H1 (cell line): ENCODE measurements around the gene WLS. TPM values are rescaled to one million over a fixed set of nuclear protein-coding genes. Genes with fewer than 3 reads are reported as not detected.

Source experiments
- CTCF ChIA-PET: fragments of 300-600 bp; sonication (Branson Sonifier 250); formaldehyde crosslinking; loops from one replicate; lab custom pipeline; 2021; ENCODE audit not compliant: partially characterized antibody; lab: Charles Lee
- POLR2A ChIA-PET: fragments of 300-600 bp; sonication (Branson Sonifier 250); formaldehyde crosslinking; loops from one replicate; lab custom pipeline; 2021; ENCODE audit warnings: inconsistent platforms; ENCODE audit not compliant: partially characterized antibody; lab: Charles Lee
- DNase-seq, 2 experiments: peaks; one replicate each; pipeline versions ENCODE4 v3.0.0 to v3.0.0-alpha.2; 2010 to 2022; ENCODE audit warnings: low spot score in 2 of 2, low read depth in 1 of 2, mixed read lengths in 1 of 2
- FAIRE-seq: peaks from 2 replicates; lab custom pipeline; 2011; peaks lifted over from hg19 to GRCh38; lab: Jason Lieb, UNC
- H2AFZ ChIP-seq: 2 replicates; pipeline ENCODE4 v1.8.1; 2012; ENCODE audit warnings: low read length, inconsistent platforms
- H2AK5ac ChIP-seq: 2 replicates; pipeline ENCODE4 v1.6.1; 2013; ENCODE audit warnings: low read depth, low read length
- H2BK120ac ChIP-seq: replicated peaks from 2 replicates; pipeline ENCODE3; 2013; ENCODE audit warnings: low read depth, low read length, inconsistent platforms
- H2BK12ac ChIP-seq: 2 replicates; pipeline ENCODE4 v1.6.1; 2013; ENCODE audit warnings: low read depth, low read length
- H2BK15ac ChIP-seq: 2 replicates; pipeline ENCODE4 v1.6.1; 2013; ENCODE audit warnings: low read length
- H2BK20ac ChIP-seq: 2 replicates; pipeline ENCODE4 v1.6.1; 2013; ENCODE audit warnings: low read length
- H2BK5ac ChIP-seq: 2 replicates; pipeline ENCODE4 v1.6.1; 2013; ENCODE audit warnings: low read depth, low read length
- H3K14ac ChIP-seq: 2 replicates; pipeline ENCODE4 v1.6.1; 2013; ENCODE audit warnings: inconsistent platforms; ENCODE audit not compliant: insufficient read length
- H3K18ac ChIP-seq: 2 replicates; pipeline ENCODE4 v1.6.1; 2013; ENCODE audit warnings: low read length; ENCODE audit errors: extremely low read depth
- H3K23ac ChIP-seq: 2 replicates; pipeline ENCODE4 v1.6.1; 2013; ENCODE audit warnings: inconsistent platforms; ENCODE audit not compliant: insufficient read length
- H3K23me2 ChIP-seq: 2 replicates; pipeline ENCODE4 v1.6.1; 2013; ENCODE audit warnings: low read depth, low read length
- H3K27ac ChIP-seq: 2 replicates; pipeline ENCODE4 v1.6.1; 2011; ENCODE audit warnings: low read depth, low read length, inconsistent platforms
- H3K27me3 ChIP-seq, 4 experiments: replicated peaks in 1 of 4; 1 replicate in 1 of 4; 2 replicates in 3 of 4; pipeline versions ENCODE4 v1.6.1 to v1.8.1; 2011 to 2013; ENCODE audit warnings: low read length in 3 of 4, mild to moderate bottlenecking in 3 of 4, inconsistent platforms in 2 of 4, mixed read lengths in 2 of 4, moderate library complexity in 1 of 4; ENCODE audit not compliant: control insufficient read depth in 3 of 4, insufficient read depth in 3 of 4; ENCODE audit errors: extremely low read depth in 1 of 4
- H3K36me3 ChIP-seq, 4 experiments: 2 replicates each; pipeline versions ENCODE4 v1.6.1 to v1.8.1; 2011 to 2013; ENCODE audit warnings: mild to moderate bottlenecking in 4 of 4, low read length in 3 of 4, moderate library complexity in 2 of 4, control low read depth in 1 of 4, inconsistent platforms in 1 of 4; ENCODE audit not compliant: insufficient read depth in 4 of 4, control insufficient read depth in 2 of 4
- H3K4ac ChIP-seq: replicated peaks from 2 replicates; pipeline ENCODE3; 2013; ENCODE audit warnings: low read length, low read depth, mixed read lengths, inconsistent platforms; ENCODE audit not compliant: insufficient read length
- H3K4me1 ChIP-seq, 4 experiments: replicated peaks in 1 of 4; 1 replicate in 1 of 4; 2 replicates in 3 of 4; pipeline versions ENCODE4 v1.6.1 to v1.8.1; 2011 to 2013; ENCODE audit warnings: low read length in 3 of 4, inconsistent platforms in 2 of 4, mixed read lengths in 1 of 4; ENCODE audit not compliant: insufficient read depth in 4 of 4, control insufficient read depth in 3 of 4
- H3K4me2 ChIP-seq, 2 experiments: 2 replicates each; pipeline versions ENCODE4 v1.6.1 to v1.8.1; 2011 to 2013; ENCODE audit warnings: low read depth in 2 of 2, low read length in 2 of 2, control low read depth in 1 of 2, inconsistent platforms in 1 of 2, mild to moderate bottlenecking in 1 of 2; ENCODE audit not compliant: insufficient read depth in 1 of 2
- H3K4me3 ChIP-seq, 4 experiments: fragments of 200-600, 300-600 bp in 1 of 4; sonication (generic), shearing (Covaris generic), sonication (Bioruptor Twin) in 1 of 4; 2 replicates each; pipeline versions ENCODE4 v1.5.1 to v1.8.1; 2011 to 2016; ENCODE audit warnings: low read length in 4 of 4, low read depth in 3 of 4, control low read depth in 2 of 4, inconsistent platforms in 2 of 4, mild to moderate bottlenecking in 2 of 4, mixed read lengths in 1 of 4, moderate library complexity in 1 of 4; ENCODE audit not compliant: insufficient read depth in 2 of 4; ENCODE audit errors: extremely low read depth in 1 of 4
- H3K56ac ChIP-seq: replicated peaks from 2 replicates; pipeline ENCODE3; 2013; ENCODE audit warnings: low read depth, mild to moderate bottlenecking, mixed read lengths, low read length, inconsistent platforms; ENCODE audit not compliant: insufficient read length
- H3K79me1 ChIP-seq: 2 replicates; pipeline ENCODE4 v1.6.1; 2013; ENCODE audit warnings: low read depth, low read length, control low read depth
- H3K79me2 ChIP-seq, 2 experiments: 2 replicates each; pipeline versions ENCODE4 v1.6.1 to v1.8.1; 2012 to 2013; ENCODE audit warnings: low read length in 2 of 2, mild to moderate bottlenecking in 2 of 2, inconsistent platforms in 1 of 2; ENCODE audit not compliant: insufficient read depth in 2 of 2, control insufficient read depth in 1 of 2
- H3K9ac ChIP-seq, 4 experiments: replicated peaks in 1 of 4; 1 replicate in 1 of 4; 2 replicates in 3 of 4; pipeline versions ENCODE4 v1.6.1 to v1.8.1; 2011 to 2013; ENCODE audit warnings: low read depth in 3 of 4, low read length in 3 of 4, control low read depth in 2 of 4, mild to moderate bottlenecking in 2 of 4, moderate library complexity in 2 of 4, inconsistent platforms in 1 of 4; ENCODE audit errors: extremely low read depth in 1 of 4
- H3K9me3 ChIP-seq, 2 experiments: 2 replicates each; pipeline versions ENCODE4 v1.6.1 to v1.8.1; 2012 to 2013; ENCODE audit warnings: mild to moderate bottlenecking in 2 of 2, moderate library complexity in 2 of 2, control low read depth in 1 of 2, inconsistent platforms in 1 of 2, low read depth in 1 of 2, low read length in 1 of 2, mixed read lengths in 1 of 2; ENCODE audit not compliant: insufficient read depth in 2 of 2
- H4K20me1 ChIP-seq, 2 experiments: replicated peaks in 1 of 2; 2 replicates each; pipeline versions ENCODE3 to v1.8.1; 2011 to 2013; ENCODE audit warnings: inconsistent platforms in 2 of 2, low read length in 2 of 2, mild to moderate bottlenecking in 1 of 2; ENCODE audit not compliant: insufficient read depth in 2 of 2, control insufficient read depth in 1 of 2
- H4K5ac ChIP-seq: 2 replicates; pipeline ENCODE4 v1.6.1; 2013; ENCODE audit warnings: low read length, low read depth, mixed read lengths, inconsistent platforms; ENCODE audit not compliant: insufficient read length
- H4K8ac ChIP-seq: 2 replicates; pipeline ENCODE4 v1.8.0; 2013; ENCODE audit warnings: mild to moderate bottlenecking, moderate library complexity, low read length, inconsistent platforms; ENCODE audit not compliant: insufficient read depth; ENCODE audit errors: extremely low read depth
- H4K91ac ChIP-seq: replicated peaks from 2 replicates; pipeline ENCODE3; 2013; ENCODE audit warnings: low read length, mixed read lengths, inconsistent platforms; ENCODE audit not compliant: insufficient read length
- ATF3 ChIP-seq: IDR thresholded peaks from 2 replicates; pipeline ENCODE4 v1.6.1; 2011; ENCODE audit warnings: low read depth, mild to moderate bottlenecking, low read length; ENCODE audit not compliant: insufficient read depth
- BACH1 ChIP-seq: IDR thresholded peaks from 2 replicates; pipeline ENCODE4 v1.6.1; 2012; ENCODE audit warnings: low read length, improper control_type of control experiment
- POLR2A ChIP-seq, 2 experiments: IDR thresholded peaks; 1 replicate in 1 of 2; 2 replicates in 1 of 2; pipeline ENCODE4 v1.6.1; 2011; ENCODE audit warnings: low read depth in 2 of 2, low read length in 2 of 2, mild to moderate bottlenecking in 2 of 2; ENCODE audit errors: control extremely low read depth in 1 of 2
- SIRT6 ChIP-seq: IDR thresholded peaks from one replicate; pipeline ENCODE4 v1.7.1; 2012; ENCODE audit warnings: low read length, inconsistent platforms
- TCF12 ChIP-seq: IDR thresholded peaks from 2 replicates; pipeline ENCODE4 v1.6.1; 2011; ENCODE audit warnings: low read depth, mild to moderate bottlenecking, low read length
- WGBS, 2 experiments: shearing (Covaris generic) in 1 of 2; methylation state at CpG; one replicate each; pipeline versions ENCODE4 v1.1.6 to v1.1.7; 2013 to 2015; ENCODE audit warnings: low lambda C conversion rate in 2 of 2, mixed read lengths in 2 of 2, inconsistent platforms in 1 of 2, low coverage in 1 of 2, missing lambda C conversion rate in 1 of 2; ENCODE audit not compliant: insufficient replicate concordance in 2 of 2, insufficient coverage in 1 of 2, insufficient read length in 1 of 2; ENCODE audit errors: extremely low coverage in 1 of 2, missing lambda C conversion rate in 1 of 2; 5-methylcytosine and 5-hydroxymethylcytosine counted together
- polyA plus RNA-seq, 7 experiments: library from polyadenylated mRNA; depleted of rRNA in 3 of 7; stranded (reverse) in 5 of 7; unstranded in 2 of 7; fragments of >200 nt in 5 of 7; fragments of 200-250 nt in 2 of 7; gene quantifications; 1 replicate in 5 of 7; 2 replicates in 1 of 7; 4 replicates in 1 of 7; pipeline versions ENCODE4 v1.2.1 to v1.2.3, GENCODE V29; 2011 to 2013; ENCODE audit warnings: missing spikeins in 2 of 7, mixed read lengths in 2 of 7
- total RNA-seq: library from RNA; stranded (reverse); fragmentation: NEBNext Ultra II Directional; extraction: Animal tissue kit (Norgen Biotek cat#: 25700); gene quantifications from 2 replicates; pipeline ENCODE4 v1.2.1, GENCODE V29; 2021
- TF ChIP-seq, protein P1 (sequence below): IDR thresholded peaks from 2 replicates; pipeline ENCODE4 v1.6.1; 2011; ENCODE audit warnings: low read length, improper control_type of control experiment

Gene WLS
- total and polyA plus RNA-seq, 2 of the 8 experiments (the other 6 are each of a cell fraction or from before 2014, with no cell fraction given): 1.2 to 2.7 TPM

DNA sequence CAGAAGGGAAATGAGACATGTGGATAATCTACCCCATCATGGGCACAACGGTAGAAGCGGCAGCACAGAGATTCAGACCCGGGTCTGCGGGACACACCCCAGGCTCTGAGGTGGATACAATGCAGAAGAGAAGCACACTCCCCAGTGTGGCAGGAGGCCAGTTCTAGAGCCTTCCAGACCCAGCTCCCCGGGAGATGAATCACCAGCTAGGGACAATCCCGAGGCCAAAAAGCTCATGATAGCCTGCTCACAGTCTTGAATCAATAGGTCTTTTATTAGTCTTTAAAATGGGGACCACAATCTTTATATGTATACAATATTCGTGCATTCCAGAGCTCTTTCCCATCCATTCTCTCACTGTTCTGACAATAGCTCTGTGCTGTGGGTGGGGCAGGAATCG, 124.6 kb downstream of the WLS start:
- no peak for DNase-seq
- H3K27me3 ChIP-seq: no peaks in the 10 kb centered on the region
- no peak overlapping the region for H3K4ac ChIP-seq
- no peak overlapping the region for H2BK5ac ChIP-seq
- POLR2A ChIA-PET: no interaction called here
- WGBS, 2 experiments: 77% methylated on average over 8 of the region's 8 CpGs; no CpG with 5 or more reads in 1 of the 2 experiments
- peaks cover 0 to 2% (median under 1%) of the 10 kb centered on the region in 4 experiments; a peak in 2 of 7 replicates for H3K4me1 ChIP-seq
- no peak overlapping the region for H2BK20ac ChIP-seq
- no peak overlapping the region for H2BK12ac ChIP-seq
- H3K9ac ChIP-seq: no peak overlapping the region
- H2AFZ ChIP-seq: no peak overlapping the region
- no peak overlapping the region for H2BK120ac ChIP-seq
- no peaks in the 10 kb centered on the region for H3K79me1 ChIP-seq
- H3K23me2 ChIP-seq: peaks cover 2% of the 10 kb centered on the region; the same call in 1 of the 2 replicates
- no peak overlapping the region for H3K23ac ChIP-seq
- no peak overlapping the region for H4K5ac ChIP-seq
- no peak overlapping the region for H2BK15ac ChIP-seq
- H3K18ac ChIP-seq: no peak overlapping the region
- H3K4me3 ChIP-seq: no peak overlapping the region
- no peaks in the 10 kb centered on the region for H3K36me3 ChIP-seq
- no peak overlapping the region for H4K91ac ChIP-seq
- H3K9me3 ChIP-seq: no peaks in the 10 kb centered on the region
- CTCF ChIA-PET: interaction anchor here (0.8 to 12.9 kb wide), 9 partner anchors 9 to 361 kb away, joined by 3 to 140 read pairs (median 4); no protein-coding TSS in a partner anchor
- no peak overlapping the region for H3K4me2 ChIP-seq
- H3K27ac ChIP-seq: no peak overlapping the region
- H3K14ac ChIP-seq: no peak overlapping the region
- H2AK5ac ChIP-seq: no peak overlapping the region
- H4K8ac ChIP-seq: no peak overlapping the region; the same call in 1 of the 2 replicates
- H4K20me1 ChIP-seq: no peaks in the 10 kb centered on the region
- FAIRE-seq: no peak
- no peak overlapping the region for H3K56ac ChIP-seq
- H3K79me2 ChIP-seq: no peaks in the 10 kb centered on the region
- no peak for TF ChIP-seq TCF12
- TF ChIP-seq, protein P1, sequence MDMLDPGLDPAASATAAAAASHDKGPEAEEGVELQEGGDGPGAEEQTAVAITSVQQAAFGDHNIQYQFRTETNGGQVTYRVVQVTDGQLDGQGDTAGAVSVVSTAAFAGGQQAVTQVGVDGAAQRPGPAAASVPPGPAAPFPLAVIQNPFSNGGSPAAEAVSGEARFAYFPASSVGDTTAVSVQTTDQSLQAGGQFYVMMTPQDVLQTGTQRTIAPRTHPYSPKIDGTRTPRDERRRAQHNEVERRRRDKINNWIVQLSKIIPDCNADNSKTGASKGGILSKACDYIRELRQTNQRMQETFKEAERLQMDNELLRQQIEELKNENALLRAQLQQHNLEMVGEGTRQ: no peak
- TF ChIP-seq SIRT6: no peak
- no peak for TF ChIP-seq BACH1
- TF ChIP-seq POLR2A (IDR thresholded peaks at IDR 0.05; ENCODE audit: control extremely low read depth in 1 of 2, low read depth in 2 of 2, low read length in 2 of 2): no peak
- TF ChIP-seq ATF3: no peak
